HG03280 (cell line): ENCODE results near the gene HCFC1R1.

Experiments
- ATAC-seq: cut with Tn5 transposase; IDR thresholded peaks from one replicate; pipeline ENCODE4 v1.9.1; 2021; ENCODE audit warnings: mild to moderate bottlenecking, moderate library complexity; ENCODE audit not compliant: unreplicated experiment

The HCFC1R1 gene

GRCh38 chr16:3035972-3036725 lies 12.4 kb upstream of the HCFC1R1 start:
- no peak for ATAC-seq

DNA sequence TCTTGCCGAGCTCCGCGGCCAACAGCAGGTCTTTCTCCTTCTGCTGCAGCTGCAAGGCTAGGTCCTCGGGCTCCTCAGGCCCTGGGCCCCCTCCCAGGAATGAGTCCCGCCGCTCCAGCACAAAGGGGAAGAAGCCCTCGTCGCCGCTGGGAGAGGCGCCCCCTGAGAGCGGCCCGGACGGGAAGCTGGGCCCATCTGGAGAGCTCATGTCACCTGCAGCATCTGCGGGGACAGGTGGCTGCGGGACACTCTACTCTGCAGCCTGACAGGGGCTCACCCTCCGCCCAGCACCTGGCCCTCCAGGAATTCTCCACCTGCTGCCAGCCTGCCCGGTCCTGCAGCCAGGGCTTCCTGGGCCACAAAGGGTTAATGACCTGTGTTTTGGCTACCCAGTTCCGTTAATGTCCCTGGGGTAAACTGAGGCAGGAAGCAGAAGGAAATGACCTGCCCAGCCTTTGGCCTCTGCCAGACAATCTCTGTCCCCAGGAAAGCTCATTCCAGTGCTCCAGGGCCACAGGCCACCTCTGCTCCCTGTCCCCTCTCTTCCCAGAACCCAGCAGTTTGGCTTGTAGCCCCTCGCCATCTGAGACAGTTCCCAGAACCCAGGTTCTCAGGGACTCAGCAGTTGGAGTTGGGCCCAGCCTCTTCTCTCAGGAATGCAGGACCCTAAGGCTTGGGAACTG lies 11.7 kb upstream of the HCFC1R1 start:
- no peak for ATAC-seq

DNA sequence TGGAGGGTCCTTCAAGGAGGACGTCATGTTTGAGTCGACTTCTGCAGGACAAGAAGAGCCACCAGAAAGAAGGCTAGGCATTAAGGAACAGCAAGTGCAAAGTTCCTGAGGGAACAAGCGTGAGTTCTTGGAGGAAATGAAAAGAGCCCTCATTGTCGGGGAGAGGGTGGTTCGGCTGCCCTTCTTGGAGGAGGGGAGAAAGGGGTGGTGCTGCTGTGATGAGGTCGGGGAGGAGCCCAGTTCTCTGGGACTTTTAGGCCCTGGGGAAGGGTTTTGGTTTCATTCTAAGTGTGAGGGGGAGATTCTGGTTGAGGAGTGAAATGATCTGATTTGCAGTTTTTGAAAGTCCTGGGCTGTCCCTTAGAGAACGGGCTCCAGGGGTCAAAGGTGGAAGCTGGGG lies 8.9 kb upstream of the HCFC1R1 start:
- ATAC-seq: no peak

GRCh38 chr16:3030222-3031212 lies 6.8 kb upstream of the HCFC1R1 start:
- no peak for ATAC-seq

DNA sequence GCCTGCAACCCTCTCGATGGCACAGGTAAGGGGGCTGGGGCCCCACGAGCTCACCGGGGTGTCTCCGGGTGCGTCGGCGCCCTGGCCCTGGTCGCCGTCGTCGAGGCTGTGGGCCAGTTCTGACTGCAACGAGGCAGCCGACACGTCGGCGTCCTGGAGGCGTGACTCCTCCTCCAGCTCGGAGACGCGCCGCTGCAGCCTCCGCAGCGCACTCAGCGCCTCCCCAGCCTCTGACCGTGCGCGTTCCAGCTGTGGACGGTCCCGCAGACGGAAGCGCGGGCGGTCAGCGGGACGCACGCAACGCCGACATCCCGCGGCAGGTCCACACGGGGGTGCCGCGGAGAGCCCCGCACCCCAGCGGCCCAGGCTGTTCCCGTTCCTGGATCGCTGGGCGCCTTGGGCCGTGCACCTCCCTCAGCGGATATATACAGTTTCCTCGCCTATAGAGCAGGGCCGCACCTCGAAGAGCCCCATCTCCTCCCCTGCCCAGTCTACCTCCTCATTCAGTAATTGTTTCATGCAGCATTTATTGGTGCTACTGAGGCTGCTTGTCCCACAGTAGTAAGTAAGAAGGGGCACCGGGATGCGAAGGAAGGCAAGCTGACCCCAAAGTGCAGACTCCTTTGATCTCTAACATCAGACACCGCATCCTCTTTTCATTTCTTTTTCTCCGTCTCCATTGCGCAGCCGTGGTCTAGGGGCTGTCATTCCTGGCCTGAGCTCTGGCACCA lies 5.9 kb upstream of the HCFC1R1 start:
- ATAC-seq: no peak

DNA sequence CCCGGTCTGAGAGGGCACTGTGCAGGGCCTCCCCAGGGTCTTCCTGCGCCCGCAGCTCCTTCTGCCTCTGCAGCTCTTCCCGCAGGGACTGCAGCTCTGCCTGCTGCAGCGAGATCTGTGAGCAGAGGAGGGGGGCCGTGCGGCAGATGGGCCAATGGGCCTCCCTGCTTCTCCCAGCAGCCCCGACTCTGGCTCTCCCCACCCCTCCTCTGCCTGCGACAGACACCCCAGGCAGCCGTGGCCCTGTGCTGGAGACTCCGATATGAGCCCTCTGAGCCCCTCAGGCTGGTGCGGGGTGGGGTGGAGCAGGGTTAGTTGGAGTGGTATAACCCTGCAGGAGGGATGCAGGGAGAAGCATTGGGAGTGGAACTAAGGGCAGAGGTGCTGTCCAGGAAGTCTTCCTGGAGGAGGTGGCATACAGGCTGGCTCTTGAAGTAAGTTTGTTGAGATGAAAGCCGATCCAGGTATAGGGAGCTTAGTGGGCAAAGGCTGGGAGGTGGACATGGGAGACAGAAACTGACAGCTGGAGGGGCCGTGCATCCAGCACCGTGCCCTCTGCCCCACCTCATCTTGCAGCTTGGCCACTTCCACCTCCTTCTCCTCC lies 5.1 kb upstream of the HCFC1R1 start:
- ATAC-seq: no peak

GRCh38 chr16:3027983-3028715 lies 4.4 kb upstream of the HCFC1R1 start:
- ATAC-seq: no peak

GRCh38 chr16:3027489-3027795 lies 3.7 kb upstream of the HCFC1R1 start:
- ATAC-seq: no peak

GRCh38 chr16:3026609-3027488 lies 3.1 kb upstream of the HCFC1R1 start:
- no peak for ATAC-seq

DNA sequence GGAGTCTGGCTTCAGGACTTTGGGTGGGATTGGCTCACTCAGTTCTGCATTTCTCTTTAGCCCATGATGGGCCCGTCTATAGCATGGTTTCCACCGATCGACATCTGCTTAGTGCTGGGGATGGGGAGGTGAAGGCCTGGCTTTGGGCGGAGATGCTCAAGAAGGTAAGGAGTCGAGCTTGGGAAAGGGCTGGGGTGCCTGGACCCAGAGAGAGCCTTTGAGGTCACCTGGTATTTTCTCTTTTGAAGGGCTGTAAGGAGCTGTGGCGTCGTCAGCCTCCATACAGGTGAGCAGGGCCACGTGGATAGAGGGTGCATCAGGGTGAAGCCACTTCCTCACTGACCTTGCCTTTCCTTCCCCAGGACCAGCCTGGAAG lies 2.2 kb upstream of the HCFC1R1 start:
- no peak for ATAC-seq

GRCh38 chr16:3025032-3026002 lies 1.6 kb upstream of the HCFC1R1 start:
- no peak for ATAC-seq

GRCh38 chr16:3023415-3023668 lies 400 bp downstream of the HCFC1R1 start:
- no peak for ATAC-seq

DNA sequence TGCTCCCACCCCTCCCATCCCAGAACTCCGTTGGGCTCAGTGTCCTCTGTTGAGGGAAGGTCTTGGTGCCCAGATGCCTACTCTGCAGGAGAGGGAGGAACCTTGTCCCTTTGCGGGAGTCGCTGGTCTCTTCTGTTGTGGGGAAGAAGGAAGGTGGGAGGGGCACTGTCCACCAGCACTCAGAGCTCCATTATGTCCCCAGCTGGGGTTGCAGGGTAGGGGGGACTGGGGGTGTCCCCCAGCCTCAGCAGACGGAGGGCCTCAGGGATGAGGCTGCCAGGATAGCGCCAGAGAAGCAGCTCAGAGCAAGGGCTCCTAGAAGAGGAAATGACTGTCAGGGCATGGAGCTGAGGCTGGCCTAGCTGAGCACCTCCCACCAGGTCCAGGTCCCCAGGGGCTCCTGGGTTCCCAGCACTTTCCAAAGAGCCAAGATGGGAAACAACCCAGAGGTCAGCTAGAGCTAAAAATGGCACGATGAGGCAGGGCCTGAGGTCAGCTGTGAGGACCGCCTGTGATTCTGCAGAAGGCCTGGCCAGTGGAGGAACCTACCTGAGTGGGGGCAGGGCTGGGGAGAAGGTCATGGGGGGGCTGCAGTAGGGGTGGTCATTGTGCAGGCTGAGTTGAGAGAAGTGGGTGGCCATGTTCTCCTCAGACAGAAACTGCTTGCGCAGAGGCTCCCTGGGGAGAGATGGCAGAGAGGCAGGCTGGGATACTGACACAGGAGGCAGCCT lies 893 bp downstream of the HCFC1R1 start:
- no peak for ATAC-seq

GRCh38 chr16:3022208-3022683 lies 1.5 kb downstream of the HCFC1R1 start:
- no peak for ATAC-seq

DNA sequence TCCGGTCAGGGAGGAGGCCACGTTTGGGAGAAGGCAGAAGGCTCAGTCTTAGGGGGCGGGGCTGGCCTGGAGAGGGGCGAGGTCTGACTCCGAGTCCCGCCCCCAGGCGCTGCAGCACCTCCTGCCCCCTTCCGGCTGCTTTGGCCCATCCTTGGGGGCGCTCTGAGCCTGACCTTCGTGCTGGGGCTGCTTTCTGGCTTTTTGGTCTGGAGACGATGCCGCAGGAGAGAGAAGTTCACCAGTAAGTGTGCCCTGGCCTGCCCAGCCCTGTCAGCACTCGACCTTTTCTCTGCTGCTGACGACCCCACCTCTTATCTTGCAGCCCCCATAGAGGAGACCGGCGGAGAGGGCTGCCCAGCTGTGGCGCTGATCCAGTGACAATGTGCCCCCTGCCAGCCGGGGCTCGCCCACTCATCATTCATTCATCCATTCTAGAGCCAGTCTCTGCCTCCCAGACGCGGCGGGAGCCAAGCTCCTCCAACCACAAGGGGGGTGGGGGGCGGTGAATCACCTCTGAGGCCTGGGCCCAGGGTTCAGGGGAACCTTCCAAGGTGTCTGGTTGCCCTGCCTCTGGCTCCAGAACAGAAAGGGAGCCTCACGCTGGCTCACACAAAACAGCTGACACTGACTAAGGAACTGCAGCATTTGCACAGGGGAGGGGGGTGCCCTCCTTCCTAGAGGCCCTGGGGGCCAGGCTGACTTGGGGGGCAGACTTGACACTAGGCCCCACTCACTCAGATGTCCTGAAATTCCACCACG lies 2.1 kb downstream of the HCFC1R1 start:
- no peak for ATAC-seq

DNA sequence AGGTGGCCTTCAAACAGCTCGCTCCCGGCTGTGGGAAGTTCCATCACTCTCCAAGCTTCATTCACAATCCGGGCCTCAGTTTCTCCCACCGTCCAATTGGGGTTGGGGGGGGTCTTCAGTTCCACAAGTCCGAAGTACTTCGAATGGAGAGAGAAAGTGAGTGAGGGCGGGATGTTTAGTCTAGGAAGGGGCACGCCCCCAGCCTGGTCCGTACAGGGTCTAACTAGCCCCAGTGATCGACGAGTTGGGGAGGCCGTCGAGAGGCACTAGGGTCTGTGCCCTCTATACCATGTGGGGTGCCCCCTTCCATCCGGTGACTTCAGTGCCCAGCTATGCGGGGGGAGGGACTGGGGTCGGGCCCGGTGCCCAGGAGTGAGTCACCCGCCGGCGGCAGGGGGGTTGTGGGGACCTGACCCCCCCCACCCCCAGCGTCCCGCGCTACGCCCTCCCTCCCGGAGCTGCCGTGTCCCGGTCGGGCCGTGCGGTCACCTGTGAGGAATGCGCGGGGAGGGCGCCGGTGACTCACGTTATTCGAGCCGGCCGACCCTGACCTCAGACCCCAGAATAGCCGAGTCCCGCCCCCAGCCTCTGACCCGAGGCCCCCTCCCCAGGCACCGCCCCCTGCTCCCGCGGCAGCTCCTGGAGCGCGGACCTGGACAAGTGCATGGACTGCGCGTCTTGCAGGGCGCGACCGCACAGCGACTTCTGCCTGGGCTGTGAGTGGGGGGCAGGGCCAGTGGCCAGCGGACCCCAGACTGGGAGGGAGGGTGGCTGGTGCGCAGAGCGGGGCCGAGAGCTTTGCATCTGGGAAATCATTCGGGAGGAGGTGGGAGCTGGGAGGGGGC lies 2.9 kb downstream of the HCFC1R1 start:
- no peak for ATAC-seq
